Astrocyte of the cerebellum (primary cell): Measurements from ENCODE around the gene BMAL2.

ENCODE experiments used
- DNase-seq: peaks from one replicate; pipeline ENCODE4 v3.0.0-alpha.2; 2011; ENCODE audit warnings: low read depth
- H3K4me3 ChIP-seq: 2 replicates; pipeline ENCODE4 v1.5.1; 2011; ENCODE audit warnings: mild to moderate bottlenecking, low read depth, low read length, moderate library complexity
- CTCF ChIP-seq: IDR thresholded peaks from 2 replicates; pipeline ENCODE4 v1.5.1; 2012; ENCODE audit warnings: low read length, low read depth, moderate library complexity, mild to moderate bottlenecking; ENCODE audit errors: missing control alignments
- in situ Hi-C: cut with HindIII; loops from 2 replicates; pipeline ENCODE4 v1.10.0; 2017; ENCODE audit warnings: low sequenced_read_pairs

BMAL2 gene

GRCh38 chr12:27319409-27319808 lies 13.2 kb upstream of the BMAL2 start:
- peak; percentile 32 for DNase-seq
- in situ Hi-C loops: no loop called here
- TF ChIP-seq CTCF: no peak
- H3K4me3 ChIP-seq: no peak overlapping the region

- DNase-seq: no peak
- H3K4me3 ChIP-seq: no peak overlapping the region
- TF ChIP-seq CTCF: no peak
- in situ Hi-C loops: no loop called here
Observed at GRCh38 chr12:27319848-27320247, 12.8 kb upstream of the BMAL2 start.

- no peak for TF ChIP-seq CTCF
- DNase-seq: no peak
- no peak overlapping the region for H3K4me3 ChIP-seq
- in situ Hi-C loops: no loop called here
Observed at GRCh38 chr12:27324530-27324929, 8.1 kb upstream of the BMAL2 start.

- DNase-seq: no peak
- in situ Hi-C loops: no loop called here
- TF ChIP-seq CTCF: no peak
- H3K4me3 ChIP-seq: no peak overlapping the region
Observed at GRCh38 chr12:27330846-27331245, 1.8 kb upstream of the BMAL2 start.

- no peak overlapping the region for H3K4me3 ChIP-seq
- in situ Hi-C loops: no loop called here
- peak; percentile 81 for DNase-seq
- no peak for TF ChIP-seq CTCF
Observed at GRCh38 chr12:27331291-27331926, 1.2 kb upstream of the BMAL2 start.

GRCh38 chr12:27331927-27332324 lies 710 bp upstream of the BMAL2 start:
- in situ Hi-C loops: no loop called here
- no peak for TF ChIP-seq CTCF
- H3K4me3 ChIP-seq: peak overlapping the region; percentile 68
- DNase-seq: no peak

GRCh38 chr12:27332407-27332713 lies 276 bp upstream of the BMAL2 start:
- no peak for DNase-seq
- TF ChIP-seq CTCF: no peak
- in situ Hi-C loops: no loop called here
- H3K4me3 ChIP-seq: peak overlapping the region; percentile 68
